ENCODE results near the gene EXOC6B.

DNA sequence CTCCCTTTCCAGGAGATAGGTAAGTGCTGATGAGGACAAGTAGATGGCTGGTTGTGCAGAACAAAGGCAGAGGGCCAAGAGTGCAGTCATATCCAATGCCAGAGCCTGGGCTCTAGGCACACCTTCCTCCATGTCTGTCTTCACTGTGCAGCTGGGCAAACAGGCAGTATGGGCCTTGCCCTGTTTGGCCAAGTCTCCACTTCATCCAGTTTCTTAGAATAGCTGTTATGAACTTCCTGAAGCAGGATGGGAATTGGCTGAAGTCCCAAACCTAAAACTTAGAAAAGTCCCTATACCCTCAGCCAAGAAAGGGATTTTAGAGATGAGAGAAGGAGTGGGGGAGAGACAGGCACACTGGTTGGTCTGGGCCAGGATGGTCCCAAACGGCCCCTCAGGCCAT, 640.6 kb downstream of the EXOC6B start:
- TF ChIP-seq, protein P1, sequence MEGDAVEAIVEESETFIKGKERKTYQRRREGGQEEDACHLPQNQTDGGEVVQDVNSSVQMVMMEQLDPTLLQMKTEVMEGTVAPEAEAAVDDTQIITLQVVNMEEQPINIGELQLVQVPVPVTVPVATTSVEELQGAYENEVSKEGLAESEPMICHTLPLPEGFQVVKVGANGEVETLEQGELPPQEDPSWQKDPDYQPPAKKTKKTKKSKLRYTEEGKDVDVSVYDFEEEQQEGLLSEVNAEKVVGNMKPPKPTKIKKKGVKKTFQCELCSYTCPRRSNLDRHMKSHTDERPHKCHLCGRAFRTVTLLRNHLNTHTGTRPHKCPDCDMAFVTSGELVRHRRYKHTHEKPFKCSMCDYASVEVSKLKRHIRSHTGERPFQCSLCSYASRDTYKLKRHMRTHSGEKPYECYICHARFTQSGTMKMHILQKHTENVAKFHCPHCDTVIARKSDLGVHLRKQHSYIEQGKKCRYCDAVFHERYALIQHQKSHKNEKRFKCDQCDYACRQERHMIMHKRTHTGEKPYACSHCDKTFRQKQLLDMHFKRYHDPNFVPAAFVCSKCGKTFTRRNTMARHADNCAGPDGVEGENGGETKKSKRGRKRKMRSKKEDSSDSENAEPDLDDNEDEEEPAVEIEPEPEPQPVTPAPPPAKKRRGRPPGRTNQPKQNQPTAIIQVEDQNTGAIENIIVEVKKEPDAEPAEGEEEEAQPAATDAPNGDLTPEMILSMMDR (IDR thresholded peaks at IDR 0.05) = no peak
- TF ChIP-seq POLR2A (IDR thresholded peaks at IDR 0.05) = no peak

All from body of pancreas (tissue), 4 donors.